SH-SY5Y (cell line): ENCODE measurements around the gene A1BG.

ENCODE experiments used
- GATA2 ChIP-seq: IDR thresholded peaks from 2 replicates; pipeline ENCODE4 v1.6.1; 2011; ENCODE audit warnings: mild to moderate bottlenecking, low read depth, low read length
- GATA3 ChIP-seq: IDR thresholded peaks from 2 replicates; pipeline ENCODE4 v1.6.1; 2011; ENCODE audit warnings: low read depth, mild to moderate bottlenecking, low read length, moderate library complexity

- TF ChIP-seq GATA2 (no peak), GATA3 (no peak)
These were observed 3.7 kb downstream of the A1BG start for GRCh38 chr19:58349590-58349989.
